GM19351 (cell line): ENCODE measurements around the gene TP53AIP1.

ENCODE experiments used
- ATAC-seq: cut with Tn5 transposase; IDR thresholded peaks from one replicate; pipeline ENCODE4 v1.9.1; 2021; ENCODE audit warnings: mild to moderate bottlenecking, moderate library complexity; ENCODE audit not compliant: unreplicated experiment

TP53AIP1 gene

GRCh38 chr11:128892866-128893565, 49.7 kb downstream of the TP53AIP1 start:
- no peak for ATAC-seq

- ATAC-seq: no peak
These were observed 50.7 kb downstream of the TP53AIP1 start for GRCh38 chr11:128891913-128892398.

GRCh38 chr11:128890543-128891368, 51.9 kb downstream of the TP53AIP1 start, which contains the start of gene KCNJ5:
KCNJ5 (plus strand) TSS chr11:128891356; CDS start chr11:128911274, 19,918 bp downstream.
- ATAC-seq: no peak

- ATAC-seq: no peak
These were observed 52.5 kb downstream of the TP53AIP1 start for GRCh38 chr11:128890216-128890542.

GRCh38 chr11:128889657-128890213, 52.9 kb downstream of the TP53AIP1 start:
- ATAC-seq: no peak

GRCh38 chr11:128888034-128888985, 54.4 kb downstream of the TP53AIP1 start:
- no peak for ATAC-seq

GRCh38 chr11:128886406-128887124, 56.1 kb downstream of the TP53AIP1 start:
- no peak for ATAC-seq
